ENCODE measurements around the gene IFITM10. TPM values are rescaled to one million over a fixed set of nuclear protein-coding genes. Genes with fewer than 3 reads are reported as not detected.

IFITM10 gene
- total RNA-seq, 4 donors from 2014 or later = 2.5 to 13.7 (median 6.3) TPM

GRCh38 chr11:1754376-1755150 is 4.2 kb upstream of the IFITM10 start:
- no peak for DNase-seq (ENCODE audit: low spot score in 2 of 2)
- 91 to 96% methylated on average over 7 to 8 of the region's 8 CpGs for WGBS, 2 donors
- intact Hi-C loops (cut with DNase I; ENCODE audit: low total_unique reads) = no loop called here
- no peak overlapping the region for H3K4me3 ChIP-seq (ENCODE audit: low read depth, poor library complexity, severe bottlenecking)
- TF ChIP-seq CTCF (IDR thresholded peaks at IDR 0.05) (no peak), POLR2A (IDR thresholded peaks at IDR 0.05) (no peak)

- H3K4me3 ChIP-seq (ENCODE audit: low read depth, poor library complexity, severe bottlenecking) = no peak overlapping the region
- TF ChIP-seq CTCF (IDR thresholded peaks at IDR 0.05) = no peak
- no peak for TF ChIP-seq POLR2A (IDR thresholded peaks at IDR 0.05)
- 88 to 92% methylated on average over 3 to 6 of the region's 14 CpGs for WGBS, 2 donors
- no peak for DNase-seq (ENCODE audit: low spot score in 2 of 2)
- intact Hi-C loops (cut with DNase I; ENCODE audit: low total_unique reads) = no loop called here
These were observed 3.5 kb upstream of the IFITM10 start for GRCh38 chr11:1753929-1754305.

GRCh38 chr11:1753229-1753928 is 3.0 kb upstream of the IFITM10 start:
- WGBS, 2 donors = 92 to 93% methylated on average over 37 of the region's 38 CpGs
- intact Hi-C loops (cut with DNase I; ENCODE audit: low total_unique reads) = no loop called here
- H3K4me3 ChIP-seq (ENCODE audit: low read depth, poor library complexity, severe bottlenecking) = no peak overlapping the region
- no peak for DNase-seq (ENCODE audit: low spot score in 2 of 2)
- TF ChIP-seq CTCF (IDR thresholded peaks at IDR 0.05) (no peak), POLR2A (IDR thresholded peaks at IDR 0.05) (no peak)

GRCh38 chr11:1752907-1753228 is 2.5 kb upstream of the IFITM10 start:
- peak in 1 of 2 donors; percentile 87 for DNase-seq (ENCODE audit: low spot score in 2 of 2)
- 77 to 82% methylated on average over 8 to 10 of the region's 10 CpGs for WGBS, 2 donors
- intact Hi-C loops (cut with DNase I; ENCODE audit: low total_unique reads) = no loop called here
- TF ChIP-seq CTCF (IDR thresholded peaks at IDR 0.05) = no peak
- TF ChIP-seq POLR2A (IDR thresholded peaks at IDR 0.05) = no peak
- no peak overlapping the region for H3K4me3 ChIP-seq (ENCODE audit: low read depth, poor library complexity, severe bottlenecking)

- DNase-seq (ENCODE audit: low spot score in 2 of 2) = no peak
- no peak overlapping the region for H3K4me3 ChIP-seq (ENCODE audit: low read depth, poor library complexity, severe bottlenecking)
- intact Hi-C loops (cut with DNase I; ENCODE audit: low total_unique reads) = no loop called here
- 79 to 84% methylated on average over 10 to 24 of the region's 24 CpGs for WGBS, 2 donors
- TF ChIP-seq POLR2A (IDR thresholded peaks at IDR 0.05) (no peak), CTCF (IDR thresholded peaks at IDR 0.05) (no peak)
These were observed 1.9 kb upstream of the IFITM10 start for GRCh38 chr11:1751999-1752906.
